SU-DHL-6 (cell line): ENCODE results near the gene ECHDC1.
A peak's percentile ranks its signal among the peaks of the same experiment; 100 is the strongest.
"Not testable (repeated sequence)": the region's sequence is repeated elsewhere in the genome, so short reads cannot be mapped to it uniquely, and the experiment has no call there.

Experiments
- H2AFZ ChIP-seq: fragments of 200-600 bp; sonication (generic); 2 replicates; pipeline ENCODE4 v1.6.1; 2014; ENCODE audit warnings: low read depth, mild to moderate bottlenecking, moderate library complexity, mixed read lengths, antibody characterized with exemption, low read length; ENCODE audit not compliant: severe bottlenecking
- H3F3A ChIP-seq: fragments of 200-600 bp; shearing (Covaris generic); 2 replicates; pipeline ENCODE4 v1.6.0; 2016; ENCODE audit warnings: antibody characterized with exemption, mild to moderate bottlenecking; ENCODE audit not compliant: insufficient read depth
- H3K27ac ChIP-seq: fragments of 200-600 bp; sonication (generic); 2 replicates; pipeline ENCODE4 v1.5.1; 2016; ENCODE audit warnings: low read depth, mild to moderate bottlenecking, low read length, moderate library complexity, mixed read lengths
- H3K27me3 ChIP-seq: fragments of 200-600 bp; sonication (generic), shearing (Covaris generic); 2 replicates; pipeline ENCODE4 v1.6.0; 2014; ENCODE audit warnings: mild to moderate bottlenecking, low read length
- H3K36me3 ChIP-seq: fragments of 200-600 bp; sonication (generic); 2 replicates; pipeline ENCODE4 v1.6.1; 2014; ENCODE audit warnings: mild to moderate bottlenecking, low read length, mixed read lengths
- H3K4me2 ChIP-seq: fragments of 300-600, 200-600 bp; shearing (Covaris generic), sonication (generic); 2 replicates; pipeline ENCODE4 v1.6.0; 2014; ENCODE audit warnings: low read length, low read depth, mild to moderate bottlenecking; ENCODE audit not compliant: poor library complexity, severe bottlenecking
- H3K4me3 ChIP-seq: fragments of 200-600 bp; sonication (generic); 2 replicates; pipeline ENCODE4 v1.5.1; 2014; ENCODE audit warnings: antibody characterized with exemption, low read length, mild to moderate bottlenecking, mixed read lengths; ENCODE audit not compliant: insufficient read depth, poor library complexity, severe bottlenecking
- H3K79me2 ChIP-seq: fragments of 200-600 bp; sonication (generic); 2 replicates; pipeline ENCODE4 v1.6.1; 2014; ENCODE audit warnings: mild to moderate bottlenecking, low read length, moderate library complexity; ENCODE audit not compliant: insufficient read depth
- H3K9ac ChIP-seq: fragments of 200-600 bp; sonication (generic); 2 replicates; pipeline ENCODE4 v1.7.0; 2014; ENCODE audit warnings: mild to moderate bottlenecking, low read length
- H3K9me2 ChIP-seq: fragments of 200-600 bp; sonication (generic); replicated peaks from 2 replicates; pipeline ENCODE4 v1.6.1; 2014; ENCODE audit warnings: low read length; ENCODE audit not compliant: insufficient read depth
- H3K9me3 ChIP-seq: fragments of 200-600 bp; sonication (generic); 2 replicates; pipeline ENCODE4 v1.6.1; 2014; ENCODE audit warnings: low read length, mixed read lengths; ENCODE audit not compliant: insufficient read depth
- H4K20me1 ChIP-seq: fragments of 200-600 bp; sonication (generic); 2 replicates; pipeline ENCODE4 v1.6.1; 2014; ENCODE audit warnings: low read depth, mild to moderate bottlenecking, antibody characterized with exemption, low read length, moderate library complexity, mixed read lengths
- EZH2phosphoT487 ChIP-seq: fragments of 200-600 bp; sonication (generic), shearing (Covaris generic); conservative IDR thresholded peaks from 2 replicates; pipeline ENCODE4 v1.6.1; 2018; ENCODE audit warnings: mild to moderate bottlenecking, antibody characterized with exemption, low read length, moderate library complexity, mixed read lengths
- TF ChIP-seq, protein P1 (sequence below): fragments of 200-600 bp; sonication (generic); IDR thresholded peaks from one replicate; pipeline ENCODE4 v1.5.1; 2017; ENCODE audit warnings: antibody characterized with exemption, mild to moderate bottlenecking, low read length, moderate library complexity; ENCODE audit not compliant: insufficient read depth, poor library complexity, severe bottlenecking

Gene ECHDC1

GRCh38 chr6:127338936-127339335 lies 4.5 kb downstream of the ECHDC1 start:
- H3K9me2 ChIP-seq, result no peaks in the 10 kb centered on the region
- H3K36me3 ChIP-seq, result no peaks in the 10 kb centered on the region; the same call in 1 of the 2 replicates
- H3K79me2 ChIP-seq, result peaks cover 96% of the 10 kb centered on the region
- H2AFZ ChIP-seq, result no peak overlapping the region
- no peak overlapping the region for H3K9ac ChIP-seq
- H4K20me1 ChIP-seq, result peaks cover 27% of the 10 kb centered on the region
- H3K27me3 ChIP-seq, result no peaks in the 10 kb centered on the region
- peak overlapping the region; percentile 27 for H3K4me2 ChIP-seq
- no peaks in the 10 kb centered on the region for H3K9me3 ChIP-seq
- TF ChIP-seq, protein P1, sequence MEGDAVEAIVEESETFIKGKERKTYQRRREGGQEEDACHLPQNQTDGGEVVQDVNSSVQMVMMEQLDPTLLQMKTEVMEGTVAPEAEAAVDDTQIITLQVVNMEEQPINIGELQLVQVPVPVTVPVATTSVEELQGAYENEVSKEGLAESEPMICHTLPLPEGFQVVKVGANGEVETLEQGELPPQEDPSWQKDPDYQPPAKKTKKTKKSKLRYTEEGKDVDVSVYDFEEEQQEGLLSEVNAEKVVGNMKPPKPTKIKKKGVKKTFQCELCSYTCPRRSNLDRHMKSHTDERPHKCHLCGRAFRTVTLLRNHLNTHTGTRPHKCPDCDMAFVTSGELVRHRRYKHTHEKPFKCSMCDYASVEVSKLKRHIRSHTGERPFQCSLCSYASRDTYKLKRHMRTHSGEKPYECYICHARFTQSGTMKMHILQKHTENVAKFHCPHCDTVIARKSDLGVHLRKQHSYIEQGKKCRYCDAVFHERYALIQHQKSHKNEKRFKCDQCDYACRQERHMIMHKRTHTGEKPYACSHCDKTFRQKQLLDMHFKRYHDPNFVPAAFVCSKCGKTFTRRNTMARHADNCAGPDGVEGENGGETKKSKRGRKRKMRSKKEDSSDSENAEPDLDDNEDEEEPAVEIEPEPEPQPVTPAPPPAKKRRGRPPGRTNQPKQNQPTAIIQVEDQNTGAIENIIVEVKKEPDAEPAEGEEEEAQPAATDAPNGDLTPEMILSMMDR, result no peak
- no peak for TF ChIP-seq EZH2phosphoT487
- no peak overlapping the region for H3K27ac ChIP-seq
- H3K4me3 ChIP-seq, result no peak overlapping the region
- H3F3A ChIP-seq, result peaks cover 18% of the 10 kb centered on the region; the same call in 1 of the 2 replicates

DNA sequence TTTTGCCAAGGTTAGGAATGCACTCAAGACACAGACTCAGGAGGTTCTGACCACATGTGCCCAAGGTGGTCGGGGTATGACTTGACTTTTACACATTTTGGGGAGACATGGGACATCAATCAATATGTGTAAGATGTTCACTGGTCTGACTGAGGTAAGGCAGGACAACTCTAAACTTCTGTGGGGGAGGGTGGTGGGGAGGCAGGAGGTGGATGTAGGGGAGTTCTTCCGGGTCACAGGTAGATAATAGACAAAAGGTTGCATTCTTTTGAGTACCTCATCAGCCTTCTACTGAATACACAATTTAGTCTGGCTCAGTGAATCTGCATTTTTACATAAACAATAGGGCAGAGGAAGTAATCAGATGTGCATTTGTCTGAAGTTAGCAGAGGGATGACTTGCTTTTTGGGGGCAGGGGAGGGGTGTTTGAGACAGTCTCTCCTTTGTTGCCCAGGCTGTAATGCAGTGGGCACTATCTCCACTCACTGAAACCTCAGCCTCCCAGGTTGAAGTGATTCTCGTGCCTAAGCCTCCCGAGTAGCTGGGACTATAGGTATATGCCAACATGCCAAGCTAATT lies 10.9 kb downstream of the ECHDC1 start:
- H3K4me2 ChIP-seq, result no peak overlapping the region
- H3K36me3 ChIP-seq, result peaks cover 8% of the 10 kb centered on the region; the same call in 1 of the 2 replicates
- peaks cover 54% of the 10 kb centered on the region for H3K79me2 ChIP-seq
- H3K9me3 ChIP-seq, result no peaks in the 10 kb centered on the region
- no peaks in the 10 kb centered on the region for H3K9me2 ChIP-seq
- H3K4me3 ChIP-seq, result no peak overlapping the region
- H2AFZ ChIP-seq, result no peak overlapping the region
- TF ChIP-seq, protein P1, result no peak
- no peak for TF ChIP-seq EZH2phosphoT487
- no peak overlapping the region for H3K9ac ChIP-seq
- peaks cover 11% of the 10 kb centered on the region for H4K20me1 ChIP-seq
- no peak overlapping the region for H3K27ac ChIP-seq
- no peaks in the 10 kb centered on the region for H3F3A ChIP-seq
- no peaks in the 10 kb centered on the region for H3K27me3 ChIP-seq

GRCh38 chr6:127331256-127331655 lies 12.2 kb downstream of the ECHDC1 start:
- H3K4me3 ChIP-seq, H2AFZ ChIP-seq, H3F3A ChIP-seq, H3K27me3 ChIP-seq, H4K20me1 ChIP-seq, H3K9me3 ChIP-seq, H3K4me2 ChIP-seq, H3K27ac ChIP-seq, H3K9ac ChIP-seq, H3K9me2 ChIP-seq: not testable (repeated sequence)
- H3K79me2 ChIP-seq, result peaks cover 42% of the 10 kb centered on the region
- H3K36me3 ChIP-seq, result peaks cover 17% of the 10 kb centered on the region; the same call in 1 of the 2 replicates

- Histone ChIP-seq H4K20me1 (peaks cover 5% of the 10 kb centered on the region), H3K4me3 (no peak overlapping the region), H3K36me3 (peaks cover 28% of the 10 kb centered on the region; the same call in 1 of the 2 replicates), H3K9me2 (no peaks in the 10 kb centered on the region), H3K27me3 (no peaks in the 10 kb centered on the region), H3K79me2 (peaks cover 18% of the 10 kb centered on the region), H3F3A (0 out of 2 replicates have a peak, but pooled peaks cover under 1% of the 10 kb centered on the region), H3K9me3 (no peaks in the 10 kb centered on the region), H2AFZ (no peak overlapping the region), H3K9ac (no peak overlapping the region), H3K4me2 (no peak overlapping the region), H3K27ac (no peak overlapping the region)
- no peak for TF ChIP-seq EZH2phosphoT487
- TF ChIP-seq, protein P1, result no peak
Observed at GRCh38 chr6:127328043-127328609, 15.3 kb downstream of the ECHDC1 start.
